IPS-18c (cell line): Measurements from ENCODE around the gene MARCKSL1.
A peak's percentile ranks its signal among the peaks of the same experiment; 100 is the strongest.

Experiments used
- H3K4me3 ChIP-seq: 2 replicates; pipeline ENCODE4 v1.7.0; 2013; ENCODE audit warnings: low read depth, mild to moderate bottlenecking, low read length, moderate library complexity; ENCODE audit not compliant: insufficient read depth
- H3K9me3 ChIP-seq: one replicate; pipeline ENCODE4 v1.6.1; 2013; ENCODE audit warnings: mild to moderate bottlenecking, low read length, moderate library complexity; ENCODE audit not compliant: control insufficient read depth, insufficient read depth

Gene MARCKSL1

DNA sequence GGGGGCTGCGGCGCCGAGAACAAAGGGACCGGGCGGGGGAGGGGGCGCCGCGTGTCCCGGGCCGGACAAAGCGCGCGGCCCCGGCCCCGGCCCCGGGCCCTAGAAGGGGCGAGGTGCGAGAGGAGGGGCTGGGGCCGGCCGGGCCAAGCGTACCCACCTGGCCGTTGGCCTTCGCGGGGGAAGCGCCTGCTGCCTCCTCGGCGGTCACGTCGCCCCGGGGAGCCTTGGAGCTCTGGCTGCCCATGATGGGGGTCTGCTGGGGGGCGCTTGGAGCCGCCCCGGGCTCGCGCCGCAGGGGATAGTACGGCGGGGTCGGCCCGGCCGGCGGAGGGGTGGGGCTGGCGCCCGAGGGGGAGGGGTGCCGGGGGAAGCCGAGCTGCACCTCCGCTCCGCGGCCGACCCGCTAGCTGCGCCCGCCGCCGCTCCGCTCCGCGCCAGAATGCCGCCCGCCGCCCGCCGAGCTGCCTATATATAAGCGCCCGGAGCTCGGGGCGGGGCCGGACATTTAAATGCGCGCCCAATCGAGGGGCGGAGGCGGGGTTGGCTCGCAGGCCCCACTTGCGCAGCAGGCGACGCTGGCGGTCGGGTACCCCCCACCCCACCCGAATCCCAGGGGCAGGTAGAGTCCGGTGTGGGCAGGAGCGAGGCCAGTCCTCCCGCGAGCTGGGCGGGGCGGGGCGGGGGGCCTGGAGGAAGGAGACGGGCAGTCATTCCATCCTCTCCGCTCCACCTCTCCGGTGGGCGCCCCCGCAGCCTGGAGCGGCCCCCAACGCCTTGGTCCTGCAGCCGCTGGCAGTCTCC is at the start of gene MARCKSL1:
Gene MARCKSL1 (minus strand): TSS at position 444 of the 801 bp plus-strand sequence. CDS start 200 bp downstream, at position 244.
- Histone ChIP-seq H3K4me3 (peak within 1 kb of the TSS; percentile 86), H3K9me3 (no peaks in the 10 kb centered on the region)

GRCh38 chr1:32380057-32380456 is 44.0 kb upstream of the MARCKSL1 start:
- H3K9me3 ChIP-seq = peaks cover 3% of the 10 kb centered on the region
- no peak overlapping the region for H3K4me3 ChIP-seq

DNA sequence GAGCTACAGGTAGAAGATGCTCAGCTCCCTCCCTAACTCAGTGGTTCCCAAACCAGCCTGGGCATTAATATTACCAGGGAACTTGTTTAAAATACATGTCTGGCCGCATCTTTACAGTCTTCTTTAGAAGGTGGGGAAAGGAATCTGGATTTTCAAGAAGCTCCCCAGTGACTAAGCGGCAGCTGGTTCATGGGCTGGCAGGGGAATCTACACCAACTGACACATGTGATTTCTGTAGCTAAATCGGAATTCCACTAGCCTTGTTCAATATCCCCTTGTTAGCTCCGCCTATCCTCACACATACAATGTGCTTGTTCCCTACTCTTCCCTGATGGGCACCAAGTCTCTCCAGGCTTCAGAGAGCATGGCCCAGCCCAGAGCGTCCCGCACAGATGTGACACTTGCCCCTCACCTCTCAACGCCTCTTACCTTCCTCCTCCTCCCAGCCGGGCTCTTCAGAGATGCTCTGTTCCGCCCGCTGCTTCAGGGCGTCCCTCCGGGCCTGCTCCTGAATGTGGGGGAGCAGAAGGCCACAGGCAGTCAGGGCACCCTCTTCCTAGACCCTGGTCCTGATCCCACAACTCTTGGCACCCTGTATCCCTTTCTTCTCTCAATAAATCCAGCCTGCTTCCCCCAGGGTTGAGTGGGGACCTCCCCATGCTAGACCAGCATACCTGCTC is 41.6 kb upstream of the MARCKSL1 start:
- no peak overlapping the region for H3K4me3 ChIP-seq
- peaks cover 3% of the 10 kb centered on the region for H3K9me3 ChIP-seq

GRCh38 chr1:32376199-32376598 is 40.2 kb upstream of the MARCKSL1 start:
- H3K9me3 ChIP-seq = peaks cover 3% of the 10 kb centered on the region

GRCh38 chr1:32373996-32374592 is 38.1 kb upstream of the MARCKSL1 start:
- H3K9me3 ChIP-seq = no peaks in the 10 kb centered on the region

More at GRCh38 chr1:32376199-32376598, 40.2 kb upstream of the MARCKSL1 start:
- H3K4me3 ChIP-seq = no peak overlapping the region

DNA sequence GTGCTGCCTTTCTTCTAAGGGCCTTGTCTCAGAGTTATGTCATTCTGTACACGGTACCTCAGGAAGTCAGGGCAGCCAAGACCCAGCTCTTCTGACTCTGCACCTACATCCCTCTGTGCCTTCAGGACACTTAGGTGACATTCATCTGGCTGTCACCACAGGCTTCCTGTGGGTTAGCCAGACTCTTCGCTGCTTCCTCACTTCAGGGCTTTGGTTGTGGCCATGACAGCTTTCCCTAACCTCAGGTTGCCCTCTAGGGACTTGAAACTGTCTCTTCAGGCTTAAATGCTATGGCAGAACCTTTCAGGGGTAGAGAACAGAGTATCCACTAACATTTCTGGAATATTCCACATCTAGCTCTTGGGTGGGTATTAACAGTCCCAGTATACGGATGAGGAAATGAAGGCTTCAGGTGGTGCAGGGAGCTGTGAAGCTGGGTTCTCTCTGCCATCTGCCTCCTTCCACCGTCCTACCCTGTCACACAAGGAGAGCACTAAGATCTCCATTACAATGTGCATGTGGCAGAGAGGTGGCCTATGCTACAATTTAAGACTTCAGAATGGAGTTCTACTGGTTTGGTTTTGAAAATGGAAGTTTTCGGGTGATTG is 36.2 kb upstream of the MARCKSL1 start:
- Histone ChIP-seq H3K4me3 (no peak overlapping the region), H3K9me3 (no peaks in the 10 kb centered on the region)

More at GRCh38 chr1:32373996-32374592, 38.1 kb upstream of the MARCKSL1 start:
- no peak overlapping the region for H3K4me3 ChIP-seq

DNA sequence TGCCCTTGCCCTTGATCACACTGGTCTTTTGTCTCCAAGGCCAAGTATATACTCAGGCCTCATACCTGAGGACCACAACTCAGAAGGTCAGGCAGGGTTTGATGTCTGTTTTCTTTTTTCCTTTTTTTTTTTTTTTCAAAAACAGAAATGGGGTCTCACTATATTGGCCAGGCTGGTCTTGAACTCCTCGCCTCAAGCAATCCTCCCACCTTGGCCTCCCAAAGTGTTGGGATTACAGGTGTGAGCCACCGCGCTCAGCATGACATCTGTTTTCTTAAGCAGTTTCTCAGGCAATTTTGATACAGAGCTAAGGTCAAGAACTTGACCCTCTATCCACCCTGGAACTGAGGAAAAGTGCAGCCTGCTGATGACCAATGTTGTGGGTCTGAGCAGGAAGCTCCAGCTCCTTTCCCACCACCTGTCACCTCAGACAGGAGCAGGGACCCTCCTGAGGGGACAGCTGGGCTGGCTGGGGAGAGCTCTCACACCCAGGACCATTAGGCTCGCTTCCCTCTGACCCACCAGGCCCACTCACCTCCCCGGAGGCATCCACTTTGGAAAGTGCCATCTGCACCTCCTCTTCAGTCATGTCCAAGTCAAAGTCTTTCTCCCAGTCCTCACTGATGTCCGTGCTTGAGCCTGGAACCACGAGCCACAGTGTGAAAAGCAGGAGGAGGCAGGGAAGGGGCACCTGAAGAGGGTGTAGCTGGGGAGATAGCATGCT is 32.0 kb upstream of the MARCKSL1 start:
- Histone ChIP-seq H3K4me3 (no peak overlapping the region), H3K9me3 (no peaks in the 10 kb centered on the region)

GRCh38 chr1:32365445-32365844 is 29.4 kb upstream of the MARCKSL1 start:
- Histone ChIP-seq H3K9me3 (no peaks in the 10 kb centered on the region), H3K4me3 (no peak overlapping the region)

DNA sequence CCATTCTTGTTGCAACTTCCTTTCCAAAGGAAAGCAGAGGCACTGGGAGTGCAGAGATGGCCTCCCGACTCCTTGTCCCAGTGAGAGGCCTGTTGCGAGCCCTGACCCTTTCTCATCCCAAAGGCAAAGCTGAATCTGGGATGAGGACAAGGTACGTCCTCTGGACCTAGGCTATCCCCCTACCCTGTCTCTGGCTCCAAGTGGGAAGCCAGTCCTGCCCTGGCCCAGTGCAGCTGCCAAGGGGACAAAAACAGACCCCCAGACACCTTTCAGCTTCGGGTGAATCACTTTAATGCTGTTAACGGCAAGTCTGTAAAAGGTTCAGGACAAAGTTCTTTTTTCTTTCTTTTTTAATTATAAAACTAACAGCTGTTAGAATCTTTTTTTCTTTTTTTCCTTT is 28.8 kb upstream of the MARCKSL1 start:
- Histone ChIP-seq H3K4me3 (no peak overlapping the region), H3K9me3 (no peaks in the 10 kb centered on the region)

DNA sequence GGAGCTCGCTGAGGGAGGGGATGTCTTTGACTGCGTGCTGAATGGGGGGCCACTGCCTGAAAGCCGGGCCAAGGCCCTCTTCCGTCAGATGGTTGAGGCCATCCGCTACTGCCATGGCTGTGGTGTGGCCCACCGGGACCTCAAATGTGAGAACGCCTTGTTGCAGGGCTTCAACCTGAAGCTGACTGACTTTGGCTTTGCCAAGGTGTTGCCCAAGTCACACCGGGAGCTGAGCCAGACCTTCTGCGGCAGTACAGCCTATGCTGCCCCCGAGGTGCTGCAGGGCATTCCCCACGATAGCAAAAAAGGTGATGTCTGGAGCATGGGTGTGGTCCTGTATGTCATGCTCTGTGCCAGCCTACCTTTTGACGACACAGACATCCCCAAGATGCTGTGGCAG is 27.7 kb upstream of the MARCKSL1 start:
- Histone ChIP-seq H3K9me3 (no peaks in the 10 kb centered on the region), H3K4me3 (no peak overlapping the region)

DNA sequence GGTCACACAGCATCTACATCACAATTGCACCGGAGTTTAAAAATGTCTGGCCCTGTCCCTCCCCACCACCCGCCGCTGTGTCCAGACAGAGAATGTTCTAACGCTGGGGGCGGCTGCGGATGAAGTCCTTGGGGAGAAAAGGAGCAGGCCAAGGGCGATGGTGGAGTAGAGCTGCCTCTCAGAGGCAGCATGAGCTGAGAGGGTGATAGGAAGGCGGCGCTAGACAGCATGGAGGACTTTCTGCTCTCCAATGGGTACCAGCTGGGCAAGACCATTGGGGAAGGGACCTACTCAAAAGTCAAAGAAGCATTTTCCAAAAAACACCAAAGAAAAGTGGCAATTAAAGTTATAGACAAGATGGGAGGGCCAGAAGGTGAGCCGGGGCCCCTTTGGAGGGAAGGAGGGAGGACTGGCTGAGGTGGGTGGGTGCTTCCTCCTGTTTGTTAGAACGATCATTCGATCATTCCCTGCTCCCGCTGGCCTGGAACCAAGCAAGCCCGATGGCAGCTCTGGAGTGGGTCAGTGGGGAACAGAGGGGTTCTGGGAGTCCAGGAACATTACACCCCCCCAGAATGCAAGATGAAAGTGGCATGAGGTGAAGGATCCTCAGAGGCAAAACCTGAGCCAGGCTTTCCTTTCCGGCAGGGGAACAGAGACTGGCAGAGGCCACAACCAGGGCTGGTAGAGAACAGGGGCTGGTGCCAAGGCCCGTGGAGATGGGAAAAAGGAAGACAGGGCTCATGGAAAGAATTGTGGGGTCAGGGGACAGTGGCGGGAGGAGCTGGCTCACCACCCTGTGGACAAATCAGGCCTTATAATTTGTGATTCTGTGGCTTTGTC is 26.7 kb upstream of the MARCKSL1 start, which contains the start of the genes FAM229A and TSSK3:
Gene FAM229A (minus strand): TSS at position 12 of the 840 bp plus-strand sequence. CDS start 394 bp downstream, outside the sequence.
Gene TSSK3 (plus strand): TSS at position 66 of the 840 bp plus-strand sequence. CDS start 163 bp downstream, at position 229.
- Histone ChIP-seq H3K9me3 (no peaks in the 10 kb centered on the region), H3K4me3 (peak within 1 kb of the TSS; percentile 52)

DNA sequence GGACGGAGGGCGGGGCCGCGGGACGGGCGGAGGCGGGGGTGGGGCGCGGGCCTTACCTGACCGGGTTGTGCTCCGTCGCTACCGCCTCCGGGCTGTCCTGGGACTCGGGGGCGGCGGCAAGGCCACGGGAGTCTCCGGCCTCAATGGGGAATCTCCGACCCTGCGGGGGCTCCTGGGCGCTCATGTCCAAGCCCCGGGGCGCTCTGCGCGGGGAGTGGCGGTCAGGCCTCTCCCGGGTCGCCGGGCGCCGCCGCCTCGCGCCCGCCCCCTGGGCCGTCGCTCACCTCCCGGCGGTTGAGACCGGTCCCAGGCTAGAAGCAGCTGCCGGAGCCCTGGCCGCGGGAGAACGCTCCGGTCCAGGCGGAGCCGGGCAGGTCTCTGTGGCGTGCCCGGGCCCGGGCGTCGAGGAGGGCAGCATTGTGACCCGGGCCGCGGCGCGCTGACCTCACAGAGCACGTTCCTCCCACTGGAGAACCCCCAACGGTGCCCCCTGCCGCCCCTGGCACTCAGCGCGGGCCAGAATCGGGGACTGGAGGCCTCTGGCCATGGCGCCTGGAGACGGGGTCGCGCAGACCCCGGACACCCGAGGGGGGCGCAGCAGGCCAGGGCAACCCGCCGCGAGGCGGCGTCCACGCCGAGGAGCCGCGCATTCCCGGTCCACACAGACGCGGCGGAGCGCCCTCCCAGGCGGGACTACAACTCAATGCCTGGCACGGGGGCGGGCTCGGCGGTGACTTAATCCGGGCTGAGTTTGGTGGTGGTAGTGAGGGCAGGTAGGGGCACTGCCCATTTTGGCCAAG is 25.8 kb upstream of the MARCKSL1 start:
- Histone ChIP-seq H3K4me3 (peak overlapping the region; percentile 52), H3K9me3 (no peaks in the 10 kb centered on the region)

DNA sequence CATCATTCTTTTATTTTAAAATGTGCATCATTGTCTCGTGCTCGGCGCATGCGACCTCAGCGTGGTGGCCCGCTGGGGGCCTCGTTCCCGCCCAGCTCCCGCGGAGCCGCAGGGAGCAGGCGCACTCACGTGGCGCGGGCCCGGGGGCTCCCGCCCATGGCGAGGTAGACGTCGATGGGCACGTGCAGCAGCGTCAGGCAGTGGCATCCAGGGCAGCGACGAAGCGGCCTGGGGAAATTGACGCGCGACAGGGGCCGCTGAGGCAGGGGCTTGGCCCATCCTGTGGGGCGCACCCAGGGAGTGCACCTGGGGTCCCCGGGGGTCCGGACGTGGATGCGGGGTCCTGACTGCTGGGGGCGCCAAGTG is 25.3 kb upstream of the MARCKSL1 start:
- no peak overlapping the region for H3K4me3 ChIP-seq
- no peaks in the 10 kb centered on the region for H3K9me3 ChIP-seq

DNA sequence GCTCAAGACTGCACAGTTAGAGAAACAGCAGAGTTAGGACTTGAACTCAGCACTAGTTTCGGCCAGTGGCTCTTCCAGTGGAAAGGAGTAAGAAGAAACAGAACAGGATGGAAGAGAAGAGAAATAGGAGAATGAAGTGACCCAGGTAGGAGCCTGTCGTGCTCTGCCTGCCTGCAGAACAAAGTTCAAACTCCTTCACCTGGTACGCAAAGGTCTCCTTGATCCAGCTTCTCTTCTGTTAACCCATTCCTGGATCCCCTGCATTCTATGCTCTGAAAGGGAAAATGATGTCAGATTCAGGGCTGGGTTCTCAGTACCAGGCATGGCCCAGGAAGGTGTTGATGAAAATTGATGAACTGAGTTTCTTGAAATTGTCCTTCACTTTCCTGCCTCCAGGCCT is 22.4 kb upstream of the MARCKSL1 start:
- no peaks in the 10 kb centered on the region for H3K9me3 ChIP-seq
- H3K4me3 ChIP-seq = no peak overlapping the region

DNA sequence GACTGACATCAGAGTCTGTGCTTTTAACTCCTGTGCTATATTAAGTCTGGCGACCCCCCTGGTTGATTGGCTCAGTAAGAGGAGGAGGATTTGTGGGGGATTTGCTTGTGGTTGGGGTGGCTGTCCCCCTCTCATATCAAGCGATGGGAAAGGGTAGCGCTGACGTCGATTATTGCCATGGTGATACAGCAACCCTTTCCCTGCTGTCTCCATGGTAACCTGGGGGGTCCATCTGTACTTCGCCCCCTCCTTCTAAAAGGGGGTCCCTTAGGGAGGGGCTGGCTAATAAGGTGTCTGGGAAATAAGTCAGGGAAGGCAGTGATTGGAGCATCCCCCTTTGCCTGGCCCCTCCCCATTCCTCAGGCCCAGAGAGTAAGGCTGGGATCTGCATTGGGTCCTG is 21.6 kb upstream of the MARCKSL1 start:
- Histone ChIP-seq H3K9me3 (no peaks in the 10 kb centered on the region), H3K4me3 (no peak overlapping the region)
